Head of caudate nucleus (tissue), 42 donors: ENCODE measurements around the gene TGFB1.
A peak's percentile ranks its signal among the peaks of the same experiment; 100 is the strongest.

ENCODE experiments used
- DNase-seq, 42 donors: peaks; one replicate each; pipeline versions ENCODE4 v3.0.0 to v3.0.0-alpha.2; 2020 to 2021; ENCODE audit warnings: mixed read lengths in 7 of 42
- intact Hi-C: fragments of 100-400 bp; cut with DNase I; formaldehyde crosslinking; loops from one replicate; pipeline ENCODE4 v1.15.0; 2022

Gene TGFB1

DNA sequence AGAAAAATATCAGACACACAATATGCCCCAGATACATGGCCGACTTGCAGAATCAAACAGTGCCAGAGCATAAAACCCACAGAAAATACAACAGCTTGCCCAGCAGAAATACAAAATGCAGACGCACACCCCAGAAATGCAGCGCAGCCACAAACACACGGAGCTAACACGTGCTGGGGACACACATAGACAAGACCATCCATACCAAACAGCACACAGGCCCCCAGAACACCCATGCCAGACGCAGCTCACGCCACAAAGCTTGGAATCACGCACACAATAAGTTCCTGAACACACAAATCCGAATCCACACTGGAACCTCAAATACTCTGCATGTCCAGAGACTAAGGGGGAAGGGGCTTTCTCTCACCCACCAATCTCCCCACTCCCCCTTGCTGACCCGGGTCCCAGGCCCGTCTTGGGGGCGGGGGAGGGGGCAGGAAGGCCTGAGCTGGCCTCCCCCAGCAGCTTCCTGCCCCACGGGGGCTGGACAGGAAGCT lies 26.6 kb downstream of the TGFB1 start:
- intact Hi-C loops = no loop called here
- no peak for DNase-seq

DNA sequence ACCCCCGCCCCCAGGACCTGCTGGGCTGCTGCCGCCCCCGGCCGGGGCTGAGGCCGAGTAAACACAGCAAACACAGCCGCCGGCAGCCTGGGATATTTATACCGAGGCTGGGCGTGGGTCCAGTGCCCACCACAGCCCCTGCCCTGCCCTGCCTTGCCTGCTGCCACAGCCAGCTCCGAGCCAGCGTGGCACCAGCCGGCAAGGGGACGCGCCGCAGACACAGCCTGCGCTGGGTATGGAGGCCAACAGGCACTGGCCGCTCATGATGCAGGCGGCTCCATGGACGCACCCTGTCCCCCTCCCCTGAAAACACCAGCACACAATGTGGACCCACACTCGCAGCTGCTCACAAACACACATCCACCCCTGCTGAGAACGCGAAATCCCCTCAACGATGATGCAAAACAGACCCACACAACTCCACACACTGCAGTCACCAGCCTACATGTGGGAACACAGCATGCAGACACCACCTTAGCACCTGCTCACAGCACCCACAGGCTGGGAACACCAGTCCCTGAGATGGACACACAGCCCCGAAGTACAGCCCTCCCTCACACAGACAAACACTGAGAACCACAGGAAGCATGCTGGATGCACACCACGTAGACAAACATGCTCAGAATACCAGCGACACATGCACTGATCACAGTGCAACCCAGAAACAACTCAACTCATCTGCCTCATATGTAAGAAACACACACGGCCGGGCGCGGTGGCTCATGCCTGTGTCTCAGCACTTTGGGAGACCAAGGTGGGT lies 27.6 kb downstream of the TGFB1 start:
- peak in 12 of 42 donors; percentile 14 to 50 (median 35) for DNase-seq
- intact Hi-C loops = no loop called here

DNA sequence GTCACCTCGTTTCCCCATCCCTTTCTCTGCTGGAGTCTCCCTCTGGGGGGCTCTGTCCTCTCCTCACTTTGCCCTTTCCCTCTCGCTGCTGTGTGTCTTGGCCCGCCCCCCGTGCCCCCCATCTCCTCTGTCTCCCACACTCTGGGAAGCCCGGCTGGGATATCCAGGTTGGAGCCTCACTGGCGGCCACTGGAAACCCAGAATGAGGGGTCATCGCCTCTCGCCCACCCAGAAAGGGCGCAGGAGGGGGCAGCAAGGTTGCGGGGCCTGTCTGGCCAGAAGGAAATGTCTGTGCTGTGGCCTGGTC lies 28.1 kb downstream of the TGFB1 start:
- intact Hi-C loops = no loop called here
- DNase-seq = peak in 1 of 42 donors; percentile 15

DNA sequence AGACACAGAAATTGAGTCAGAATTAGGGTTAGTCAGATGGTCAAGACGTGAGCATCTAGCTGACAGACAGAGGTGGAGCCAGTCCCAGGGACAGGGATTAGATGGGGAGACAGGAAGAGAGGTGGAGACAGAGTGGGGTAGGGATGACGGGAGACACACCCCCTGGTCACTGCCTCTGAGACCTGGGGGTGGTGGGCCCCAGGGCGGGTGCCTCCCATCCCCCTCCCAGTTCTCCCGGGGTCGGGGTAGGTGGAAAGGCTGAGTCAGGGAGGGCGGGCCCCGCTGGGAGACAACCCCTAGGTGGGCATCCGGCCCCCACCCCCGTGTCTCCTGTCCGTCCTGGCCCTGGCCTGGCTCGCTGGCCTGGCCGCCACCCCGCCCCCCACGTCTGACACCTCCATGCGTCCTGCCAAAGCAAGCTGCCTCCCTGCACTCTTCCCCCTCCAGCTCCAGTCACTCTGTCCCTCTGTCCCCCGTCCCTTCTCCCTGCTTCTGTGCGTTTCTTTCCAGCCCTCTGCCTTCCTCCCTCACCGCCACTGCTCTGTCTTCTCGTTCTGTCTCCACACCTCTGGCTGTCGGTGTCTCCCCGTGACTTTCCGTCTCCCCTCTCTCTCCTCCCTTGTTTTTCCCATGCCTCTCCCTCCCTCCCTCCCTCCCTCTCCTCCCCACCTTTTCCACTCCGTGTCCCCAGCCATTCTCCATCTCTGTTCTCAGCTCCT lies 28.6 kb downstream of the TGFB1 start:
- intact Hi-C loops = no loop called here
- DNase-seq = peak in 16 of 42 donors; percentile 19 to 70 (median 41)

DNA sequence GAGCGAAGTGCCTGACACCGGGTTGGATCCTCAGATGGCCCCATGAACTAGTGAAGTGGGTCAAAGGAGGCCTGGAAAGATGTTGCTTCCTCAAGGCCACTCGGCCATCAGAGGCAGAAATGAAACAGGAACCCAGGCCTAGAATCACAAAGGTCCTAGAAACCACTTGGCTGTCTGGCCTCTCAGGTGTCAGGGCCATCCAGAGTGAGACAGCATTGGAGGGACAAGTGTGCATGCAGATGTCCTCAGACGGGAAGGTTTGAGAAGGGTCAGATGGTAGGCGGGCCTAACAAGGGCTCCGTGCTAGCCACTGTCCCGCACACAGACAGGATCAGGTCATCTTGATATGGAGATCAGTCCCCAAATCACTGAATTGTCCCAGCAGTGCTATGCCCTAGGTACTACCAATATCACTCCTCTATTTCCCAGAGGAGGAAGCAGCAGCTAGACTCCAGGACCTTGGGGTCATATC lies 29.5 kb downstream of the TGFB1 start:
- intact Hi-C loops = no loop called here
- peak in 1 of 42 donors; percentile 10 for DNase-seq

DNA sequence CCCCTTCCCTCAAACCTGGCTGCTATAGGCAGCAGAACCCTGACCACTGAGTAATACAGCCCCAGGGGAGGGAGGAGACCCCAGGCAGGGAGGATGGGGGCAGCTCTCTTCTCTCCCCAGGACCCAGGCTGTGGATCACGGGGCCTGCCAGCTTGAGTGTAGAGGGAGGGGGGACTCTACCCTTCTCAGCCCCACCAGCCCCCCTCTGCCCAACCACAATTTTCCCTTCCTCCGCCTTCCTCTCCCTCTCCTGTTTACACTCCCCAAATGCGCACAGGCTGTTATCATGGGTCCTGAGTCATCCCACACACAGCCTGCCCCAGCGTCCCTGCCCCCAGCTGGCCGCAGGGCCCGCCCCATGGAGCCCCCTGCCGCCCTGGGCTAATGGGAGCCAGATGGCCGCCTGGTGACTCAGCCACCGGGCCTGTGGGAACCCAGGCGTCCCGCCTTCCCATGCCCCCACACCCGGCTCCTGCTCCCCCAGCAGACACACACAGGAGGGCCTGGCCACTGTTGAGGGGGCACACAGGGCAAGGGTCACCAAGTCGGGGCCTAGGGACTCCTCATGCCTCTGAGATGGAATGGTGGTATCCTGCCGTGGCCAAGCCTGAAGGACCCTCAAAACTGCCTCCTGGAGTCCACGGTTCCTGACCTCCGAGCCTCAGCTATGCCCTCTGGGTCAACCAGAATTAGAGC lies 30.1 kb downstream of the TGFB1 start:
- peak in 1 of 42 donors; percentile 27 for DNase-seq
- intact Hi-C loops = no loop called here

DNA sequence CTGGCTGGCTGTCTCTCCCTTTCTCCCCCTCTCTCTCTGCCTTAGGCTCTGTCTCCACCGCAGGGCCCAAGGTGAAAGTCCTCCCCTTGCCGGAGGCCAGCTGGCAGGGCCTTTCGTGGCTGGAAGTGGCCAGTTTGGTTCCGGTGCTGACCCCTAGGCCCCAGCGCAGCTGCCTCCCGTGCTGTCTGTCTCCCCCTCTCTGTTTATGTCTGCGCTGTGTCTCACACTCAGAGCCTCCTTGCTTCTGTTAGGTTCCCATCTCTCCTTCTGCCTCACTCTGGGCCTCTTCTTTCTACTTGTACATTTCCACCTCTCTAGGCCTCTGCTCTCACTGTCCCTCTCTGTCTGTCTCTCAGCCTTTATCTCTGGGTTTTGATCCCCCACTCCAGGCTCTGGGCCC lies 30.7 kb downstream of the TGFB1 start:
- intact Hi-C loops = no loop called here
- DNase-seq = no peak

DNA sequence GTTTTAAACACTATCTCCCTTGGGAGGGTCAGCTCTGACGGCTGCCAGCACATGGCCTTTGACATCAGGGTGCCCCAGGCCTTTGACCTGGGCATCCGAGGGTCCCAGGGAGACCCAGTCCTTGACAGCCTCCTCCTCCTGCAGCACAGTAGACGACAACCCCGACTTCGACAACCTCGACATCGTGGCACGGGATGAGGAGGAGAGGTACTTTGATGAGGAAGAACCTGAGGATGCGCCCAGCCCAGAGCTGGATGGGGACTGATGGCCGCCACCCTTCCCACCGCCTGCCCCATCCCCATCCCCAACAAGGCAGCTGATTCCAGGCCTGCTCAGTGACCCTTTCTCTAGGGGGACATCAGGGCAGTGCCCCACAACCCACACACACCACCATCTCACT lies 31.3 kb downstream of the TGFB1 start:
- no peak for DNase-seq
- intact Hi-C loops = no loop called here

DNA sequence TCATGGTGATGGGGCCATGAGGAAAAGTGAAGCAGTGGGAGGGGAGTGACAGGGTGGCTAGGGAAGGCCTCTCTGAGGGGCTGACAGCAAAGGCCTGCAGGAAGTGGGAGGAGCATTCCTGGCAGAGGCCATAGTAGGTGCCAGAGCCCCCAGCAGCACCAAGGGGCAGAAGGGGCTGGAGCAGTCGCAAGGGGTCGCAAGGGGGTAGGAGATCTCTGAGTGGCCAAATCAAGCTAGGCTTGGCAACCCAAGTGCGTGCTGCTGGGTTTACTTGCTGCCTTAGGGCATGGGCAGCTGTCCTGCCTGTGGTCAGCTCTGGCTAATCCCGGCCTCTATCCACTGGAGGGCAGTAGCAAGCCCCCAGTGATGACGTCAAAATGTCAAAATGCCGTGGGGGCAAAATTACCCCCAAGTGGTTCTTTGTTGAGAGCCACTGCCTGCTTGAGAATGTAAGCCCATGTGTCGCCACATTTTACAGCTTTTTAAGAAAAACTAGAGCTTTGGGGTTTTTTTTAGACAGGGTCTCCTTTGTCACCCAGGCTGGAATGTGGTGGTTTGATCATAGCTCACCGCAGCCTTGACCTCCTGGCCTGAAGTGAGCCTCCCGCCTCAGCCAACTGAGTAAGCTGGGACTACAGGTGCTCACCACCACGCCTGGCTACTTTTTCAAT lies 32.0 kb downstream of the TGFB1 start:
- peak in 4 of 42 donors; percentile 12 to 51 (median 30) for DNase-seq
- intact Hi-C loops = no loop called here

DNA sequence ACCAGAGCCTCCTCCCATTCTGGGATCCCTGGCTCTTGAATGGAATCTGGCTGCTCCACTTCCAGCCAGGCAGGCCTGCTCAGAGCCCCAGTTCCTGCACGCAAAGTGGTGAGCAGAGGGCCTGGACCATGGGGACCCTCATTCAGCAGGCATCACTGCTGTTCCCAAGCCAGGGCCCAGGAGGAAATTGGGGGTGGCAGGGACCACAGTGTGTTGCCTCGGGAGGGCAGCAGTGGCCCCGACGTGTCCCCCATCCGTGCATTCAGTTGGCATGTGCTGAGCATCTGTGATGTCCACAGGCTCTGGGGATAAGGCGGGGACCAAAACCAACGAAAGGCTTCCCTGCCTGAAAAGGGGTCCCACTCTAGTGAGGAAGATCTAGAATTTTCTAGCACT lies 32.5 kb downstream of the TGFB1 start:
- DNase-seq = no peak
- intact Hi-C loops = no loop called here

DNA sequence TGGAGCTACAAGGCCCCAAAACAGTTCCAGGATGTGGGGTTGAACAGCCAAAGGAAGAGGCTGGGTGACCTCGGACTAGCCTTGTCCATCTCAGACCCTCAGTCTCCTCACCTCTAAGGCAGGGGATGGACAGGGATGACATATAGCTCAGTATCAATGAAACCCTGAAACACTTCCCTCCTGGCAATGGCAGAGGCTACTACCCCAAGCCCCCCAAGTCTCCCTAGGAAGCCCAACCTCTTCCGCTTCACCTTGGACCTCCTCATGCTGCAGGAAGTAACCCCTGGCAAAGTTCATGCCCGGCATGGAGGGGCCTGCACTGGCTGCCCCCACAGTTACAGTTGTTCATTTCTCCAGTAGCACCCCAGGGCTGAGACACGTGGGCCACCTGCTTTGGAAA lies 33.2 kb downstream of the TGFB1 start:
- intact Hi-C loops = no loop called here

DNA sequence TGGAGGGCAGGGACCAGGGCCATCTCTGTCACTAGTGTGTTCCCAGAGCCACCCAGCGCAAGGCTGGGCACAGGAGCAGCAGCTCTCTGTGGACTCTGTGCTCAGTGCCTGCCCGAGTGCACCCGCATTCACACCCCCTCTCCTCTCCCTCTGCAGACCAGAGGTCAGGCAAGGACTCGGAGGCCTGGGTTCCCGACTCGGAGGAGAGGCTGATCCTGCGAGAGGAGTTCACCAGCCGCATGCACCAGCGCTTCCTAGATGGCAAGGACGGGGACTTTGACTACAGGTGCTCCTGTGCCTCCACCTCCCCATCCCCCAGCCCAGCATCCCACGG lies 33.6 kb downstream of the TGFB1 start:
- intact Hi-C loops = no loop called here
- no peak for DNase-seq

More for the DNA sequence above, 33.2 kb downstream of the TGFB1 start:
- DNase-seq = no peak

DNA sequence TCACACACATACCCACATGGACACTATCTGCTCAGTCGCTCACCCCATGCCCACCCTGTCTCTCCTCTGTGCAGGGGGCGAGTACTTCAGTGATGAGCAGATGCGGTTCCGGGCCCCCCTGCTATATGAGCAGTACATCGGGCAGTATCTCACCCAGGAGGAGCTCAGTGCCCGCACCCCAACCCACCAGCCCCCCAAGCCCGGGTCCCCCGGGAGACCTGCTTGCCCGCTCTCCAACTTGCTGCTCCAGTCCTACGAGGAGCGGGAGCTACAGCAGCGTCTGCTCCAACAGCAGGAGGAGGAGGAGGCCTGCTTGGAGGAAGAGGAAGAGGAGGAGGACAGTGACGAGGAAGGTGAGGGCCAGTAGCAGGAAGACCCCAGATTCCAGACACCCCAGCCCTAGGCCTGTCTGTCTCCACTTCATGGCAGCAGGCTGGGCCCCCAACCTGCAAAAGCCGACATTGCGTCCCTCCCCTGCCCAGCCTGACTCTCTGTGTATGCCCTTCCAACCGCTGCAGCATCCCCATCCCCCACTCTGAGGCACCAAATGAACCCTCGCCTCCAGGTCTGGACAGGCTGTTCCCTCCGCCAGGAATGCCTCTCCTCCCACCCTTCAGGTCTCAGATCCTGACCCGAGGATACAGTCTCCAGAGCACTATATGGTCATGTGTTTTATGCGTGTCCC lies 34.1 kb downstream of the TGFB1 start:
- no peak for DNase-seq
- intact Hi-C loops = no loop called here

DNA sequence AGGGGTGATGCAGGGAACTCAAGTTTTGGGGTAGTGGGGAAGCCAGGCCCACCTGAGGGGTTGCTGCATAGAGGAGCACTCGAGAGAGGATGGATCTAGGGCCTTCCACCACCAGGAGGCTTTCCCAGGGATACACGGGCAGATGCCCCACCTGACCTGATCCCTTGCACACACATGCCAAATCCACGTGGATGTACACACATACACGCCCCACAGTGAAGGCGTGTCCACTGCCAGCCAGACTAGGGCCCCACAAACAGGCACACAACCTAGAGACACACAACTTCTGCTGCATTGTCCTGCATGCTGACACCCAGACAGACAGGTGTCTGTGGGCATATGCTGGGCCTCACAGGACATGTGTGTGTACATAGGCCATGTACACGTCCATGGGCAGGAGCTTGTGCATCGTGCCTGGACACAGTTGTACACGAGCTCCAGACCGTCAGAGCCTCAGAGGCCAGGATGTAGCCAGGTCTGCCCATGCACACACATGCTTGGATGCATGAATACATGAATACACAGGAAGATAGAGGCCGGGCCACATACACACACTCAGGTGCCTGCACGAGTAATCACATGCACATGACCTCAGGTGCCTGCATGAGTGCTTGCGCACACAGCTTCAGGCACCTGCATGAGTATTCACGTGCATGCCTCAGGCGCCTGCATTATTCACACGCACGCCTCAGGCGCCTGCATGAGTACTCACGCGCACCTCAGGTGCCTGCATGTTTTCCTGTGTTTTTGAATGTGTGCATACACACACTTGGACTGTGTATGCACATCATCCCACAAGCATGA lies 34.8 kb downstream of the TGFB1 start:
- intact Hi-C loops = no loop called here

DNA sequence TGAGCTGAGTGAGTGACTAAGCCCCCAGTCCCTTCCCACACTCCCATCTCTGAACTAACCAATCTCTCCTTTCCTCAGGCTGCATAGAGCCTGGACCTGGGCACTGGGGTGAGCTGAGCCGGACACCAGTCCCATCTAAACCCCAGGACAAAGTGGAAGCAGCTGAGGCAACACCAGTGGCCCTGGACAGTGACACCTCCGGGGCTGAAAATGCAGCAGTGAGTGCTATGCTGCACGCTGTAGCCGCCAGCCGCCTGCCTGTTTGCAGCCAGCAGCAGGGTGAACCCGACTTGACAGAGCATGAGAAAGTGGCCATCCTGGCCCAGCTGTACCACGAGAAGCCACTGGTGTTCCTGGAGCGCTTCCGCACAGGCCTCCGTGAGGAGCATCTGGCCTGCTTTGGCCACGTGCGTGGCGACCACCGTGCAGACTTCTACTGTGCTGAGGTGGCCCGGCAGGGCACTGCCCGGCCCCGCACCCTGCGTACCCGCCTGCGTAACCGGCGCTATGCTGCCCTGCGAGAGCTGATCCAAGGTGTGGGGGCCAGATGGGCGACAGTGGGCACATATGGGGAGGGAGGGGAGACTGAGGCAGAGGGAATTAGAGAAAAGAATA lies 37.3 kb downstream of the TGFB1 start:
- intact Hi-C loops = no loop called here
- DNase-seq = no peak

More for the DNA sequence above, 34.8 kb downstream of the TGFB1 start:
- no peak for DNase-seq

DNA sequence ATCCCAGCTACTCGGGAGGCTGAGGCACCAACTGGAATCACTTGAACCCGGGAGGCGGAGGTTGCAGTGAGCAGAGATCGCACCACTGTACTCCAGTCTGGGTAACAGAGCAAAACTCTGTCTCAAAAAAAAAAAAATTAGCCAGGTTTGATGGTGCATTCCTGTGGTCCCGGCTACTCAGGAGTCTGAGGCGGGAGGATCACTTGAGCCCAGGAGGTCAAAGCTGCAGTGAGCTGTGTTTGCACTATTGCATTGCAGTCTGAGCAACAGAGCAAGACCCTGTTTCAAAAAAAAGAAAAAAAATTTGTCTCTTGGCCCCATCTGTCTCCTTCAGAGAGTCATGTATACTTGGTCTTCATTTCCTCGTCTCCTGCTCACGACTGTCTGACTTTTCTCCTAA lies 42.1 kb downstream of the TGFB1 start:
- intact Hi-C loops = no loop called here
- DNase-seq = no peak

DNA sequence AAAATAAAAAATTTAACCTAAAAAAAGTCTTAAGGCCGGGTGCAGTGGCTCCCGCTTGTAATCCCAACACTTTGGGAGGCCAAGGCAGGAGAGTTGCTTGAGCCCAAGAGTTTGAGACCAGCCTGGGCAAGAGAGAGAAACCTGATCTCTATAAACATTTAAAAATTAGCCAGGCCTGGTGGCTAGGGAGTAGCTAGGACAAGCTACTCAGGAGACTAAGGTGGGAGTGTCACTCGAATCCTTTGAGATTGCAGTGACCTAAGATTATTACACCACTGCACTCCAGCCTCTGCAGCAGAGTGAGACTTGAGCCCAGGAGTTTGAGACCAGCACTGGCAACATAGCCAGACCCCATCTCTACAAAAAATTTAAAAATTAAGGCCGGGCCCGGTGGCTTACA lies 42.6 kb downstream of the TGFB1 start:
- intact Hi-C loops = no loop called here

More for the DNA sequence above, 42.6 kb downstream of the TGFB1 start:
- DNase-seq = no peak
